ENCODE measurements around the gene VSIG8.

GRCh38 chr1:159862557-159862956, at the start of gene VSIG8:
- no peak for TF ChIP-seq EZH2 (IDR thresholded peaks at IDR 0.05)
- no peak for TF ChIP-seq POLR2AphosphoS5 (IDR thresholded peaks at IDR 0.05; ENCODE audit: borderline replicate concordance, low read depth, low read length)
- TF ChIP-seq FOXP2 (optimal IDR thresholded peaks at IDR 0.05; ENCODE audit: control extremely low read depth, extremely low read length, insufficient read depth): no peak

All from SK-N-MC (cell line).